Neural progenitor cell (in vitro differentiated cells): ENCODE results near the gene CALN1. TPM values are rescaled to one million over a fixed set of nuclear protein-coding genes. Genes with fewer than 3 reads are reported as not detected.

Experiments
- DNase-seq: peaks from one replicate; pipeline ENCODE4 v3.0.0-alpha.2; 2016; ENCODE audit warnings: low spot score
- H2AFZ ChIP-seq: fragments of 200-600 bp; sonication (generic); replicated peaks from 2 replicates; pipeline ENCODE4 v1.6.1; 2016; ENCODE audit warnings: antibody characterized with exemption
- H3F3A ChIP-seq: fragments of 200-600 bp; sonication (generic); 2 replicates; pipeline ENCODE4 v1.6.1; 2016; ENCODE audit warnings: antibody characterized with exemption, low read depth
- H3K27ac ChIP-seq: fragments of 200-600 bp; sonication (generic); 2 replicates; pipeline ENCODE4 v1.5.1; 2016; ENCODE audit warnings: mild to moderate bottlenecking
- H3K27me3 ChIP-seq: fragments of 200-600 bp; sonication (generic); 2 replicates; pipeline ENCODE4 v1.6.1; 2016; ENCODE audit warnings: mild to moderate bottlenecking, moderate library complexity
- H3K36me3 ChIP-seq: fragments of 200-600 bp; sonication (generic); 2 replicates; pipeline ENCODE4 v1.5.1; 2016
- H3K4me1 ChIP-seq: fragments of 200-600 bp; sonication (generic); 2 replicates; pipeline ENCODE4 v1.6.1; 2016; ENCODE audit warnings: mixed run types
- H3K4me2 ChIP-seq: fragments of 200-600 bp; sonication (generic); 2 replicates; pipeline ENCODE4 v1.6.1; 2016
- H3K4me3 ChIP-seq: fragments of 200-600 bp; sonication (generic); 2 replicates; pipeline ENCODE4 v1.5.1; 2016
- H3K79me2 ChIP-seq: fragments of 200-600 bp; sonication (generic); 2 replicates; pipeline ENCODE4 v1.6.1; 2016; ENCODE audit warnings: low read depth
- H3K9ac ChIP-seq: fragments of 200-600 bp; sonication (generic); 2 replicates; pipeline ENCODE4 v1.6.1; 2016
- H3K9me3 ChIP-seq: fragments of 200-600 bp; sonication (generic); 2 replicates; pipeline ENCODE4 v1.5.1; 2016; ENCODE audit warnings: low read depth
- H4K20me1 ChIP-seq: fragments of 200-600 bp; sonication (generic); 2 replicates; pipeline ENCODE4 v1.6.1; 2016; ENCODE audit warnings: low read depth
- H3K27ac Mint-ChIP-seq: 3 replicates; pipeline ENCODE4 v1.8.0; 2021; ENCODE audit warnings: mixed read lengths
- H3K27me3 Mint-ChIP-seq: 2 replicates; pipeline ENCODE4 v1.8.0; 2022; ENCODE audit warnings: low read depth, mild to moderate bottlenecking, inconsistent platforms, moderate library complexity, mixed read lengths; ENCODE audit not compliant: insufficient read depth
- H3K36me3 Mint-ChIP-seq: 3 replicates; pipeline ENCODE4 v1.8.0; 2021; ENCODE audit warnings: mixed read lengths
- H3K4me1 Mint-ChIP-seq: 3 replicates; pipeline ENCODE4 v1.8.0; 2021; ENCODE audit warnings: mixed read lengths
- H3K4me3 Mint-ChIP-seq: 3 replicates; pipeline ENCODE4 v1.8.0; 2021; ENCODE audit warnings: mild to moderate bottlenecking, moderate library complexity, mixed read lengths
- H3K9me3 Mint-ChIP-seq: 3 replicates; pipeline ENCODE4 v1.8.0; 2020; ENCODE audit warnings: mixed read lengths
- EZH2 ChIP-seq: fragments of 200-600 bp; sonication (generic); IDR thresholded peaks from 2 replicates; pipeline ENCODE4 v1.6.1; 2017; ENCODE audit warnings: antibody characterized with exemption, mild to moderate bottlenecking, moderate library complexity
- EZH2phosphoT487 ChIP-seq: fragments of 200-600 bp; sonication (generic); IDR thresholded peaks from 2 replicates; pipeline ENCODE4 v1.6.1; 2017; ENCODE audit warnings: antibody characterized with exemption
- total RNA-seq: library from RNA; depleted of rRNA; stranded (reverse); fragments of >200 nt; gene quantifications from 2 replicates; pipeline ENCODE4 v1.2.3, GENCODE V29; 2015; ENCODE audit warnings: low replicate concordance
- TF ChIP-seq, protein P1 (sequence below): fragments of 200-600 bp; sonication (generic); IDR thresholded peaks from 2 replicates; pipeline ENCODE4 v1.5.1; 2017; ENCODE audit warnings: antibody characterized with exemption, mild to moderate bottlenecking

Gene CALN1
- total RNA-seq, 1 donor from 2014 or later = 3.1 TPM

DNA sequence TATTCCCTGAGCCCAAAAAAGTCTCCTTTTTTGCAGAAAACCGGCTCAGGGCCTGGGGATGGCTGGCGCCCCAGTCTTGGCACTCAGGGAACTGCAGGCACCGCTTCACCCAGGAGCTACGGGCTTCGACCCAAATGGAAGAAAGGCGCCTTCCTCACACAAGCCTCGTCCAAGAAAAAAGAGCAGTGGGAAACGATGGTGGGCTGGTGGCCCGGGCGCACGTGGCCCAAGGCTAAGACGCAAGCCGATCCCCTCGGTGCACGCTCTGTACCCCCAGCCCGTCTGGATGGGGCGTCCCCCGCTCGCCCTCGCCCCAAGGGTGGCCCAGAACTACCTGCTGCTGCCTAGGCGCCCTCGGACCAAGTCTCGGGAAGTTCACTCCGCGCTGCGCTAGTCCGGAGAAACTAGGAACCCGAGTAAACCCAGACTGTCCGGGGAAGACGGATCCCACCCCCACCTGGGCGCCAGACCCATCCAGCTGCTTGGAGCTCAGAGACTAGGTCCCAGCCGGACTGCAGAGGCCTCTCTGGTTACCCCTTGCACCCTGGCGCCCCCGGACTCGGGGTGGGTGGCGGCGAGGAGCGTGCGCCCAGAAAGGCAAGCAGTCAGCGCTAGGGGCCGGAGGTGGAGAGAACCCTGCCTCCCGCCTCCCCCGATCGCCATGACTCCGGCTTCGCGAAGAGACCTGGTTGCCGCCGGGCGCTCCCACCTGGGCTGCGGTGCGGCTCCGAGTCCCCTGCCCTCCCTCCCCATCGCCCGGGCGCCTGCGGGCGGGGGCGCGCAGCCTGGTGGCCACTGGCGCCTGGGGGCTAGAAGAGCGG is 76.4 kb downstream of the CALN1 start:
- peaks cover 38% of the 10 kb centered on the region for H3K27me3 Mint-ChIP-seq
- no peak overlapping the region for H3K9ac ChIP-seq
- peaks cover 17% of the 10 kb centered on the region for H3K4me1 ChIP-seq
- H3K9me3 ChIP-seq = no peaks in the 10 kb centered on the region
- no peaks in the 10 kb centered on the region for H3K79me2 ChIP-seq
- H2AFZ ChIP-seq = peak overlapping the region; percentile 100
- H3K4me2 ChIP-seq = peak overlapping the region; percentile 100
- TF ChIP-seq EZH2 (peak; percentile 48), EZH2phosphoT487 (peak; percentile 28)
- TF ChIP-seq, protein P1, sequence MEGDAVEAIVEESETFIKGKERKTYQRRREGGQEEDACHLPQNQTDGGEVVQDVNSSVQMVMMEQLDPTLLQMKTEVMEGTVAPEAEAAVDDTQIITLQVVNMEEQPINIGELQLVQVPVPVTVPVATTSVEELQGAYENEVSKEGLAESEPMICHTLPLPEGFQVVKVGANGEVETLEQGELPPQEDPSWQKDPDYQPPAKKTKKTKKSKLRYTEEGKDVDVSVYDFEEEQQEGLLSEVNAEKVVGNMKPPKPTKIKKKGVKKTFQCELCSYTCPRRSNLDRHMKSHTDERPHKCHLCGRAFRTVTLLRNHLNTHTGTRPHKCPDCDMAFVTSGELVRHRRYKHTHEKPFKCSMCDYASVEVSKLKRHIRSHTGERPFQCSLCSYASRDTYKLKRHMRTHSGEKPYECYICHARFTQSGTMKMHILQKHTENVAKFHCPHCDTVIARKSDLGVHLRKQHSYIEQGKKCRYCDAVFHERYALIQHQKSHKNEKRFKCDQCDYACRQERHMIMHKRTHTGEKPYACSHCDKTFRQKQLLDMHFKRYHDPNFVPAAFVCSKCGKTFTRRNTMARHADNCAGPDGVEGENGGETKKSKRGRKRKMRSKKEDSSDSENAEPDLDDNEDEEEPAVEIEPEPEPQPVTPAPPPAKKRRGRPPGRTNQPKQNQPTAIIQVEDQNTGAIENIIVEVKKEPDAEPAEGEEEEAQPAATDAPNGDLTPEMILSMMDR = peak; percentile 28
- H3K36me3 Mint-ChIP-seq = peaks cover 3% of the 10 kb centered on the region
- H3K4me3 ChIP-seq = peak overlapping the region; percentile 87
- no peaks in the 10 kb centered on the region for H4K20me1 ChIP-seq
- H3K27ac Mint-ChIP-seq = no peak overlapping the region
- DNase-seq = peak; percentile 68
- peaks cover 7% of the 10 kb centered on the region for H3K4me1 Mint-ChIP-seq
- peak overlapping the region; percentile 71 for H3K4me3 Mint-ChIP-seq
- H3F3A ChIP-seq = peaks cover 11% of the 10 kb centered on the region
- peaks cover 64% of the 10 kb centered on the region for H3K27me3 ChIP-seq
- peaks cover 23% of the 10 kb centered on the region for H3K9me3 Mint-ChIP-seq
- no peak overlapping the region for H3K27ac ChIP-seq
- H3K36me3 ChIP-seq = no peaks in the 10 kb centered on the region

DNA sequence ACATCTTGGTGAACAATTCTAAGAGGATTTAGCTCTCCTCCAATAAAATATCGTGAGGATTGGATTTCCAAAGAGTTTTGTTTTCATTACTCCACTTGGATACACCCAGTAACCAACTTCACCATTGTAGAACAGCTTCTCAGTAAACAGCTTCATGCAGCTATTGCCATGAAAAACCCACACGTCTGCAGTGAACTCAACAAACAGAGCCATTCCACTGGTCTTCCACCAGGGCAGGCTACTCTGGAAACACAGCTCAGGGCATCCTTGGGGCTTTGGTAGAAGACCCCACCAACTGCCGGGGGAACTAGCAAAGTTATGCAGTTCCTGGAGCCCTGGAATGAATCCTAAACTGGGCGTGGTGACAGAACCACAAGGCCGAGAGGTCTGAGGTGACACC is 77.4 kb downstream of the CALN1 start:
- no peaks in the 10 kb centered on the region for H3K36me3 ChIP-seq
- H3K4me3 ChIP-seq = no peak overlapping the region
- Mint-ChIP-seq H3K9me3 (peaks cover 21% of the 10 kb centered on the region), H3K4me1 (peaks cover 7% of the 10 kb centered on the region), H3K4me3 (peak overlapping the region; percentile 71), H3K27ac (no peak overlapping the region), H3K36me3 (peaks cover 3% of the 10 kb centered on the region), H3K27me3 (peaks cover 38% of the 10 kb centered on the region)
- H3K27me3 ChIP-seq = peaks cover 59% of the 10 kb centered on the region
- no peaks in the 10 kb centered on the region for H3K79me2 ChIP-seq
- no peaks in the 10 kb centered on the region for H4K20me1 ChIP-seq
- TF ChIP-seq EZH2 (no peak), EZH2phosphoT487 (no peak)
- TF ChIP-seq, protein P1 = no peak
- H3K27ac ChIP-seq = no peak overlapping the region
- H3K9me3 ChIP-seq = no peaks in the 10 kb centered on the region
- H2AFZ ChIP-seq = no peak overlapping the region
- peaks cover 17% of the 10 kb centered on the region for H3K4me1 ChIP-seq
- no peak for DNase-seq
- peaks cover 11% of the 10 kb centered on the region for H3F3A ChIP-seq
- no peak overlapping the region for H3K4me2 ChIP-seq
- no peak overlapping the region for H3K9ac ChIP-seq

DNA sequence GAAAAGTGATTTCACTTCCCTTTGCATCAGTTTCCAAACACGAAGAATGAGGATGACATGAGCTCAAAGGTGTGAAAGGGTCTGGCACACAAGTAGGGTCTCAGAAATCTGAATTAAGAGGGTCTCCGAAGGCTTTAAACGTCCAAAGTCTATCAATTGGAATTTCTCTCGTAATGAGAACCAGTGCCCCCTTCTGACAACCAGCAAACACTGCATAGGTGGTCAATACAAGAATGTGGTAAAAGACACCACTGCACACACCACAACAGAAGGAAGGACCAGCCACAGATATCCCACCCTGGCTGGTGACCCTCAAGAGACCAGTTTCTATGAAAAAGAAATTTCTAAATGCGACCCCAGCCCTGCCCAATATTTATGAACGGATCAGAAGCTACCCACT is 78.1 kb downstream of the CALN1 start:
- Histone ChIP-seq H3K4me1 (peaks cover 17% of the 10 kb centered on the region), H3K9me3 (no peaks in the 10 kb centered on the region), H3K79me2 (no peaks in the 10 kb centered on the region), H4K20me1 (no peaks in the 10 kb centered on the region), H2AFZ (no peak overlapping the region), H3F3A (peaks cover 11% of the 10 kb centered on the region), H3K36me3 (no peaks in the 10 kb centered on the region), H3K9ac (no peak overlapping the region), H3K27me3 (peaks cover 53% of the 10 kb centered on the region), H3K4me3 (no peak overlapping the region), H3K27ac (no peak overlapping the region), H3K4me2 (no peak overlapping the region)
- peaks cover 19% of the 10 kb centered on the region for H3K9me3 Mint-ChIP-seq
- H3K4me3 Mint-ChIP-seq = peak overlapping the region; percentile 68
- H3K36me3 Mint-ChIP-seq = peaks cover 3% of the 10 kb centered on the region
- no peak for TF ChIP-seq EZH2
- TF ChIP-seq, protein P1 = peak; percentile 68
- TF ChIP-seq EZH2phosphoT487 = no peak
- peak; percentile 44 for DNase-seq
- no peak overlapping the region for H3K27ac Mint-ChIP-seq
- peaks cover 7% of the 10 kb centered on the region for H3K4me1 Mint-ChIP-seq
- H3K27me3 Mint-ChIP-seq = peaks cover 40% of the 10 kb centered on the region
